H1 (cell line): ENCODE measurements around the gene HECTD1. TPM values are rescaled to one million over a fixed set of nuclear protein-coding genes. Genes with fewer than 3 reads are reported as not detected.

Experiments
- JUN ChIP-seq: IDR thresholded peaks from 2 replicates; pipeline ENCODE4 v1.6.1; 2011; ENCODE audit warnings: low read depth, mild to moderate bottlenecking, improper control_type of control experiment, low read length
- RXRA ChIP-seq: IDR thresholded peaks from 2 replicates; pipeline ENCODE4 v1.6.1; 2011; ENCODE audit warnings: low read depth, mild to moderate bottlenecking, low read length, moderate library complexity; ENCODE audit not compliant: insufficient read depth
- polyA plus RNA-seq, 7 experiments: library from polyadenylated mRNA; depleted of rRNA in 3 of 7; stranded (reverse) in 5 of 7; unstranded in 2 of 7; fragments of >200 nt in 5 of 7; fragments of 200-250 nt in 2 of 7; gene quantifications; 1 replicate in 5 of 7; 2 replicates in 1 of 7; 4 replicates in 1 of 7; pipeline versions ENCODE4 v1.2.1 to v1.2.3, GENCODE V29; 2011 to 2013; ENCODE audit warnings: missing spikeins in 2 of 7, mixed read lengths in 2 of 7
- total RNA-seq: library from RNA; stranded (reverse); fragmentation: NEBNext Ultra II Directional; extraction: Animal tissue kit (Norgen Biotek cat#: 25700); gene quantifications from 2 replicates; pipeline ENCODE4 v1.2.1, GENCODE V29; 2021
- TF ChIP-seq, protein P1 (sequence below): IDR thresholded peaks from 2 replicates; pipeline ENCODE4 v1.6.1; 2012; ENCODE audit warnings: low read length, inconsistent platforms

Gene HECTD1
- total and polyA plus RNA-seq, 2 of the 8 experiments (the other 6 are each of a cell fraction or from before 2014, with no cell fraction given): 44.7 to 105 TPM

DNA sequence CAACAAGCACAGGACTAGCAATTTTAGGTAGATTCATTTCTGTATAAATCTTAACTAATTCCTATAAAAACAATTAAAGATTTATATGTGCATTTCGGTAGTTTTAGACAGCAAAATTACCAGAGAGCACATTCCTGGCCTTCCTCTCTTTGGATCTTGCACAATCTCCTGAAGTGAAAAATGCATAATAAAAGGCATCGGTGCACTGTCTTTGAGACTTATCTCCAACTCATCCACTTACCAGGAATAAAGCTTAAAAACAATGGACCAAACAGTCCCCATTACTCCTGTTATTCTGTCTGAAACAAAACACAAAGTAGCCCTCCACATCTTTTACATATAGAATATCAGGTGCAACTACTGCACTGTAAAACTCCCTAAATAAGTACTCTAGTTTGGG is 69.3 kb downstream of the HECTD1 start (continued):
- TF ChIP-seq JUN (no peak), RXRA (no peak)
- TF ChIP-seq, protein P1, sequence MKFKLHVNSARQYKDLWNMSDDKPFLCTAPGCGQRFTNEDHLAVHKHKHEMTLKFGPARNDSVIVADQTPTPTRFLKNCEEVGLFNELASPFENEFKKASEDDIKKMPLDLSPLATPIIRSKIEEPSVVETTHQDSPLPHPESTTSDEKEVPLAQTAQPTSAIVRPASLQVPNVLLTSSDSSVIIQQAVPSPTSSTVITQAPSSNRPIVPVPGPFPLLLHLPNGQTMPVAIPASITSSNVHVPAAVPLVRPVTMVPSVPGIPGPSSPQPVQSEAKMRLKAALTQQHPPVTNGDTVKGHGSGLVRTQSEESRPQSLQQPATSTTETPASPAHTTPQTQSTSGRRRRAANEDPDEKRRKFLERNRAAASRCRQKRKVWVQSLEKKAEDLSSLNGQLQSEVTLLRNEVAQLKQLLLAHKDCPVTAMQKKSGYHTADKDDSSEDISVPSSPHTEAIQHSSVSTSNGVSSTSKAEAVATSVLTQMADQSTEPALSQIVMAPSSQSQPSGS: no peak
- TF ChIP-seq, all 59 proteins: peak for 0
